GM18867 (cell line): ENCODE measurements around the gene HBA1.
"Not testable (repeated sequence)": the region's sequence is repeated elsewhere in the genome, so short reads cannot be mapped to it uniquely, and the experiment has no call there.

Source experiments
- ATAC-seq: cut with Tn5 transposase; IDR thresholded peaks from one replicate; pipeline ENCODE4 v1.9.1; 2021; ENCODE audit warnings: mild to moderate bottlenecking, moderate library complexity; ENCODE audit not compliant: unreplicated experiment

The HBA1 gene

GRCh38 chr16:194516-194915 is 18.0 kb downstream of the HBA1 start:
- no peak for ATAC-seq

GRCh38 chr16:200388-200787 is 23.9 kb downstream of the HBA1 start:
- no peak for ATAC-seq

- ATAC-seq = no peak
Measured at GRCh38 chr16:203246-203645, 26.8 kb downstream of the HBA1 start.

- ATAC-seq = not testable (repeated sequence)
Measured at GRCh38 chr16:204046-204445, 27.6 kb downstream of the HBA1 start.

GRCh38 chr16:209359-209758 is 32.9 kb downstream of the HBA1 start:
- not testable (repeated sequence) for ATAC-seq

- not testable (repeated sequence) for ATAC-seq
Measured at GRCh38 chr16:211631-212180, 35.2 kb downstream of the HBA1 start.

GRCh38 chr16:212999-213398 is 36.5 kb downstream of the HBA1 start:
- ATAC-seq = no peak

GRCh38 chr16:220021-220420 is 43.5 kb downstream of the HBA1 start:
- no peak for ATAC-seq
